Hepatocyte (in vitro differentiated cells): ENCODE data around the gene EIF4E1B.

ENCODE experiments used
- CTCF ChIP-seq: fragments of 200-600 bp; sonication (generic); IDR thresholded peaks from 2 replicates; pipeline ENCODE4 v1.5.1; 2016; ENCODE audit warnings: antibody characterized with exemption, mild to moderate bottlenecking; ENCODE audit not compliant: poor library complexity
- EZH2 ChIP-seq: fragments of 200-600 bp; sonication (generic); IDR thresholded peaks from 2 replicates; pipeline ENCODE4 v1.6.1; 2016; ENCODE audit warnings: antibody characterized with exemption, mild to moderate bottlenecking, borderline replicate concordance

DNA sequence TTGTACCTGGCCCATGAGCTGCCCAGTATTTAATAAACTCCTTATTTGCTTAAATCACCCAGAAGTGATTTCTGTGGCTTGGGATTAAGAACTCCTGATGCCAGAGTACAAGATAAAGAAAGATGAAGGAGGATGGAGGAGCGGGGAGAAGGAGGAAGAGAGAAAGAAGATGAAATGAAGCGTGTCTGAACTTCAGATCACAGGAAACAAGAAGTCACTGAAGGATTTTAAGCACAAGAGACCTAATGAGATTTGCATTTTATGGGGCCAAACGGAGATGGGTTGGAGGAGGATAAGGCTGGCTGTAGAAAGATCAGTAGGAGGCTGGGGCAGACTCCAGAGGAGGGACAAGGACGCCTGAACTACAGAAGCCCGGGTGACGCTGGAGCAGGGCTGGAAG, 3.1 kb downstream of the EIF4E1B start:
- TF ChIP-seq CTCF (no peak), EZH2 (no peak)
